Heart left ventricle (tissue), 16 donors: Measurements from ENCODE around the gene ZNF341. TPM values are rescaled to one million over a fixed set of nuclear protein-coding genes. Genes with fewer than 3 reads are reported as not detected.

Source experiments
- ATAC-seq, 4 donors: fragments of 200-7000 bp; cut with Tn5 transposase; one replicate each; pipeline ENCODE4 v1.9.1; 2020 to 2022; ENCODE audit warnings: moderate library complexity in 4 of 4, mild to moderate bottlenecking in 3 of 4, moderate number of reproducible peaks in 1 of 4
- DNase-seq, 5 donors: peaks; one replicate each; pipeline ENCODE4 v3.0.0-alpha.2; 2020
- H3K27ac ChIP-seq, 12 donors: fragments of 200-600 bp; sonication (generic) in 4 of 12; one replicate each; pipeline versions ENCODE4 v1.5.0 to v1.8.0; 2016 to 2022; ENCODE audit warnings: mild to moderate bottlenecking in 2 of 12
- H3K27me3 ChIP-seq, 9 donors: fragments of 200-600 bp; sonication (generic) in 2 of 9; one replicate each; pipeline versions ENCODE4 v1.5.1 to v1.8.0; 2016 to 2022; ENCODE audit warnings: mild to moderate bottlenecking in 3 of 9
- H3K36me3 ChIP-seq, 9 donors: fragments of 200-600 bp; sonication (generic) in 2 of 9; one replicate each; pipeline versions ENCODE4 v1.5.0 to v1.8.0; 2018 to 2022; ENCODE audit warnings: mild to moderate bottlenecking in 2 of 9
- H3K4me1 ChIP-seq, 12 donors: fragments of 200-600 bp; sonication (generic) in 4 of 12; one replicate each; pipeline versions ENCODE4 v1.5.0 to v1.8.0; 2016 to 2022; ENCODE audit warnings: mild to moderate bottlenecking in 3 of 12
- H3K4me3 ChIP-seq, 12 donors: fragments of 200-600 bp; sonication (generic) in 4 of 12; one replicate each; pipeline versions ENCODE4 v1.5.0 to v1.8.0; 2017 to 2022; ENCODE audit warnings: mild to moderate bottlenecking in 9 of 12, moderate library complexity in 4 of 12
- H3K9me3 ChIP-seq, 12 donors: fragments of 200-600 bp; sonication (generic) in 4 of 12; one replicate each; pipeline versions ENCODE4 v1.5.0 to v1.8.0; 2016 to 2022; ENCODE audit warnings: mild to moderate bottlenecking in 1 of 12
- POLR2A ChIP-seq, 2 donors: fragments of 450-650 bp; IDR thresholded peaks; one replicate each; pipeline ENCODE4 v1.6.1; 2017; ENCODE audit warnings: antibody characterized with exemption in 2 of 2, mild to moderate bottlenecking in 2 of 2, moderate library complexity in 2 of 2
- WGBS, 4 donors: extraction: QIAGEN DNeasy Blood & Tissue Kit in 2 of 4; methylation state at CpG; one replicate each; pipeline versions ENCODE4 v1.1.5 to v1.1.7; 2013 to 2018; 5-methylcytosine and 5-hydroxymethylcytosine counted together
- intact Hi-C, 10 donors: fragments of 100-400 bp; cut with DNase I; formaldehyde crosslinking; loops; one replicate each; pipeline versions ENCODE4 v1.11.1 to v1.14.2; 2022
- polyA plus RNA-seq, 2 donors: library from polyadenylated mRNA; stranded (reverse); fragments of 200-250 nt; gene quantifications; one replicate each; pipeline ENCODE4 v1.2.3, GENCODE V29; 2013
- total RNA-seq, 9 donors: library from RNA; depleted of rRNA in 2 of 9; stranded (reverse); fragments of >200 nt in 2 of 9; fragmentation: NEBNext Ultra II Directional in 3 of 9; extraction: Animal tissue kit (Norgen Biotek cat#: 25700) in 3 of 9; gene quantifications; one replicate each; pipeline versions ENCODE4 v1.1.0 to v1.2.4, GENCODE V29; 2016 to 2023
- TF ChIP-seq, protein P1 (sequence below), 12 donors: fragments of 200-600 bp; sonication (generic) in 4 of 12; IDR thresholded peaks; one replicate each; pipeline versions ENCODE4 v1.5.0 to v1.8.0; 2018 to 2022; ENCODE audit warnings: antibody characterized with exemption in 12 of 12, mild to moderate bottlenecking in 5 of 12
- donor health status: ischemic (EF 13 %, LVEDD 7.1; RV severe dilation, severe dysfunction).
- donor health status: healthy with polysubstance abuse.
- donor health status: DM: no; HTN: yes; CAD: no.
- donor health status: DM: no; HTN: no; CAD: no.
- donor health status: ischemic (EF 25% LVEDD 6.9; RV normal size, moderate dysfunction).
- donor health status: ischemic (EF 25% LVEDD 5.7; RV mildly dilated, moderate dysfunction).
- donor health status: healthy.
- donor health status: DM: yes; HTN: yes; CAD: no.
- donor health status: ischemic (EF 35%, LVEDD 5.7; RV mildly dilated, moderate dysfunction).
- donor health status: nonischemic (EF 11% LVEDD 7.7; RV severe dilation, severe dysfunction).
- donor health status: DM: yes; HTN: yes; CAD: no.
- donor health status: PGD.
- donor health status: ischemic (EF 29% LVEDD 5.4; RV normal size, mild dysfunction).
- donor health status: nonischemic (EF 23%, LVEDD 6.1; RV moderate dilation, normal function).

The ZNF341 gene
- total and polyA plus RNA-seq, 11 donors = 1.2 to 3.3 (median 1.7) TPM

DNA sequence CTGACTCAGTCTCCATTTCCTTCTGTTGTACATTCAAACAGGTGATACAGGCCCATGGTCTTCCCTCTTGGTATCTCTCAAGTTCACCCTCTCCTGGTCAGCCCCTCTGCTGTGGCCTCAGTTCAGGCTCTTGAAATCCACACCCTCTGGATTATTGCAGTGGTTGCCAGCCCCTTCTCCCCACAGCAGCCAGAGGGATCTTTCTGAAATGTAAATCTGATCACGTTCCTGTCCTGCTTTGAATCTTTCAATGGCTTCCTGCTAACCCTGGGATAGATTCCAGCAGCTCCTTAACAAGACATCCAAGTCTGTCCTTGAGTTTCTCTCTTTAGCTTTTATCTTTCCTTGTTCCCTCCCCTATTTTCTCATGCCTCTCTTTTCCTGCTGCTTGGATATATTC lies 101.5 kb downstream of the ZNF341 start:
- TF ChIP-seq, protein P1, sequence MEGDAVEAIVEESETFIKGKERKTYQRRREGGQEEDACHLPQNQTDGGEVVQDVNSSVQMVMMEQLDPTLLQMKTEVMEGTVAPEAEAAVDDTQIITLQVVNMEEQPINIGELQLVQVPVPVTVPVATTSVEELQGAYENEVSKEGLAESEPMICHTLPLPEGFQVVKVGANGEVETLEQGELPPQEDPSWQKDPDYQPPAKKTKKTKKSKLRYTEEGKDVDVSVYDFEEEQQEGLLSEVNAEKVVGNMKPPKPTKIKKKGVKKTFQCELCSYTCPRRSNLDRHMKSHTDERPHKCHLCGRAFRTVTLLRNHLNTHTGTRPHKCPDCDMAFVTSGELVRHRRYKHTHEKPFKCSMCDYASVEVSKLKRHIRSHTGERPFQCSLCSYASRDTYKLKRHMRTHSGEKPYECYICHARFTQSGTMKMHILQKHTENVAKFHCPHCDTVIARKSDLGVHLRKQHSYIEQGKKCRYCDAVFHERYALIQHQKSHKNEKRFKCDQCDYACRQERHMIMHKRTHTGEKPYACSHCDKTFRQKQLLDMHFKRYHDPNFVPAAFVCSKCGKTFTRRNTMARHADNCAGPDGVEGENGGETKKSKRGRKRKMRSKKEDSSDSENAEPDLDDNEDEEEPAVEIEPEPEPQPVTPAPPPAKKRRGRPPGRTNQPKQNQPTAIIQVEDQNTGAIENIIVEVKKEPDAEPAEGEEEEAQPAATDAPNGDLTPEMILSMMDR (IDR thresholded peaks at IDR 0.05) = no peak
- no peak for TF ChIP-seq POLR2A (IDR thresholded peaks at IDR 0.05)
- H3K27ac ChIP-seq = peak overlapping the region in 1 of 12 donors; percentile 23
- H3K9me3 ChIP-seq = no peaks in the 10 kb centered on the region
- peaks cover 0 to 17% (median 0%) of the 10 kb centered on the region in 9 donors for H3K36me3 ChIP-seq
- intact Hi-C loops = no loop called here
- DNase-seq (no peak), ATAC-seq (peak in 1 of 4 donors; percentile 9)
- H3K27me3 ChIP-seq = no peaks in the 10 kb centered on the region
- no peak overlapping the region for H3K4me3 ChIP-seq
- 4 to 17% (median 11%) methylated on average over 1 of the region's 1 CpG for WGBS, 4 donors
- H3K4me1 ChIP-seq = peaks cover 11 to 95% (median 83%) of the 10 kb centered on the region in 12 donors

DNA sequence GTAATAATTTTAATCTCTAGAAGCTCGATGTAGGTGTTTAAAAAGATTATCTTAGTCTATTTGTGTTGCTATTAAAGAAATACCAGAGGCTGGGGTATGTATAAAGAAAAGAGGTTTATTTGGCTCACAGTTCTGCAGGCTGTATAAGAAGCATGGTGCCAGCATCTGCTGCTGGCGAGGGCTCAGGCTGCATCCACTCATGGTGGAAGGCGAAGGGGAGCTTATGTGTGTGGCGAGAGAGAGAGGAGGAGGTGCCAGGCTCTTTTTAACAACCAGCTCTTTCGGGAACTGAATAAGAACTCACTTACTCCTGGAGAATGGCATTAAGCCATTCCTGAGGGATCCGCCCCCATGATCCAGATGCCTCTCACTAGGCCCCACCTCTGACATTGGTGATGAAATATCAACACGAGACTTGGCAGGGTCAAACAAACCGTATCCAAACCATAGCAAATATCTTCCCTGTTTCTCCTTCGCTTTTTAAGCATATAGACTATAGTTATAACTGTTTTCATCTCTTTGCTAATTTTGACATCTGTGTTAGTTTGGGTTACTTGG lies 103.9 kb downstream of the ZNF341 start:
- Histone ChIP-seq H3K9me3 (no peaks in the 10 kb centered on the region), H3K4me3 (no peak overlapping the region), H3K27me3 (no peaks in the 10 kb centered on the region), H3K4me1 (peaks cover 20 to 94% (median 83%) of the 10 kb centered on the region in 12 donors), H3K27ac (no peak overlapping the region), H3K36me3 (peaks cover 0 to 17% (median 0%) of the 10 kb centered on the region in 9 donors)
- 75 to 79% (median 76%) methylated on average over 9 of the region's 9 CpGs for WGBS, 4 donors
- no peak for DNase-seq
- no peak for TF ChIP-seq POLR2A (IDR thresholded peaks at IDR 0.05)
- TF ChIP-seq, protein P1 (IDR thresholded peaks at IDR 0.05) = no peak
- ATAC-seq = no peak
- intact Hi-C loops = no loop called here

DNA sequence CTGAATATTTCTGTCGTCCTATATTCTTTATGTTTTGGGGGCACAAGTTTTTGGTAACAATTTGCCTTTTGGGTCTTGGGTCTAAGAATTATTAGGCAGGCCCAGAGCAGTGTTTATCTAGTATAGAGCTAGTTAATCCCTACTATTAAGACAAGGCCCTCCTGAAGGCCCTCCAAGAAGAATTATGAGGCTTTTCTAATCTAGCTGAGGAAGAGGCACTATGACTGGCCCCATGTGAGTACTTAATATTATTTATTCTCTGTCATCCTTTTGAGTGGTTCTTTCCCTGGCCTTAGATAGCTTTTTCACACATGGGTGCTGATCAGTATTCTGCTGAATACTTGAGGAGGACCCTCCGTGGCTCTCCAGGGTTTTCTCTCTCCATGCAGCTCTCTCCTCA lies 104.5 kb downstream of the ZNF341 start:
- Histone ChIP-seq H3K4me1 (peaks cover 23 to 94% (median 84%) of the 10 kb centered on the region in 12 donors), H3K4me3 (no peak overlapping the region), H3K27ac (no peak overlapping the region), H3K27me3 (no peaks in the 10 kb centered on the region), H3K9me3 (no peaks in the 10 kb centered on the region), H3K36me3 (peaks cover 0 to 17% (median 0%) of the 10 kb centered on the region in 9 donors)
- ATAC-seq (no peak), DNase-seq (no peak)
- 63 to 86% (median 79%) methylated on average over 2 of the region's 2 CpGs for WGBS, 4 donors
- TF ChIP-seq, protein P1 (IDR thresholded peaks at IDR 0.05) = no peak
- no peak for TF ChIP-seq POLR2A (IDR thresholded peaks at IDR 0.05)
- intact Hi-C loops = no loop called here

DNA sequence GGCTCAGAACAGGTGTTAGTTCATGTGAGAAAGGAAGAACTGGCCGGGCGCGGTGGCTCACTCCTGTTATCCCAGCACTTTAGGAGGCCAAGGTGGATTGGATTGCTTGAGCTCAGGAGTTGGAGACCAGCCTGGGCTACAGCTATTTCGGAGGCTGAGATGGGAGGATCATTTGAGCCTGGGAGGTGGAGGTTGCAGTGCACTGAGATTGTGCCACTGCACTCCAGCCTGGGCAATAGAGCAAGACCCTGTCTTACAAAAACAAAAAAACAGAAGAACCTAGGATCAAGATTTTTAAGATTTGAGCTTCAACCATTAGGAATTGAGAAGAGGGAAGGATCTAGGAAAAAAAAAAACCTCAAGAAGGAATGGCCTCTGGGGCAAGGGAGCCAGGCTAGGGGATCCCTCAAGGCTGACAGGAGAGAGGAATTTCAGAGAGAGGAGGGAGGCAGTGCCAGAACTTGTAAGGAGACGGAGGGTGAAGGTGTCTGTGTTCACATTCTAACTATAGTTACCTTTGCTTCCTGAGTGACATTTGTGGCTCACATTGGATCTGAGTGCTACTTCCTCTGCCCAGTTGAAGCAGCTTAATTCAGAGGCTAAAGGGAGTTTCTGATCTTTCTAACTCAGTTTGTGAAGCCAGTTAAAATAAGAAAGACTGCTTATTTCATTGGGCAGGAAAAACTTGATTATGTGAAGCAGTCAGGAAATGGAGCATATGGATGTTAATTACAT lies 105.5 kb downstream of the ZNF341 start:
- intact Hi-C loops = no loop called here
- no peaks in the 10 kb centered on the region for H3K9me3 ChIP-seq

More for the DNA sequence above, 105.5 kb downstream of the ZNF341 start:
- 83 to 86% (median 85%) methylated on average over 5 of the region's 5 CpGs for WGBS, 4 donors
- Histone ChIP-seq H3K36me3 (peaks cover 0 to 17% (median 0%) of the 10 kb centered on the region in 9 donors), H3K4me1 (peaks cover 26 to 94% (median 84%) of the 10 kb centered on the region in 12 donors), H3K27ac (no peak overlapping the region), H3K27me3 (no peaks in the 10 kb centered on the region), H3K4me3 (no peak overlapping the region)
- no peak for TF ChIP-seq POLR2A (IDR thresholded peaks at IDR 0.05)
- TF ChIP-seq, protein P1 (IDR thresholded peaks at IDR 0.05) = no peak
- DNase-seq (no peak), ATAC-seq (no peak)
